ENCODE measurements around the gene DPP4. TPM values are rescaled to one million over a fixed set of nuclear protein-coding genes. Genes with fewer than 3 reads are reported as not detected.
A peak's percentile ranks its signal among the peaks of the same experiment; 100 is the strongest.

The DPP4 gene
- total and polyA plus RNA-seq, 8 donors, result 28.0 to 105 (median 44.1) TPM

DNA sequence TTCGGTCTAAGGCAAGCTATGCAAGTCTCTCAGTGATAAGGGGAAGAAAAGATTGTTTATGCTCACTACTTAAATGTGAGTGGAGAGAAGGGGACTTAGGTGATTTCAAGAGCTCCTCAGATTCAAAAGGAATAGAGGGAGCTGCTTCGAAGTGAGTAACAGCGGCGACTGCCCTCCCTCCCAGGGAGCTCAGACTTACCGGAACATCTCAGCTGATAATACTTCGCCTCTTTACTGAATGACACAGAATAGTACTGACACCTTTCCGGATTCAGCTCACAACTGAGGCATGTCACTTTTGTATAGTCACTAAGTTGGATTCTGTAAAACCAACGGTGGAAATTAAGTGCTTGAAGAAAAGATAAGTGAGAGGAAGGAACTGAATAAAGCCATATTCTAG is 55.5 kb downstream of the DPP4 start:
- no peaks in the 10 kb centered on the region for H3K36me3 ChIP-seq
- H3K9me3 ChIP-seq, result no peaks in the 10 kb centered on the region
- TF ChIP-seq CTCF (IDR thresholded peaks at IDR 0.05), result no peak
- ATAC-seq, result peak; percentile 83
- no peak overlapping the region for H3K4me3 ChIP-seq
- H3K27ac ChIP-seq, result no peak overlapping the region
- peak in 1 of 4 donors; percentile 25 for DNase-seq
- H3K4me1 ChIP-seq, result no peaks in the 10 kb centered on the region
- intact Hi-C loops (cut with DNase I), result no loop called here
- H3K27me3 ChIP-seq, result no peaks in the 10 kb centered on the region

DNA sequence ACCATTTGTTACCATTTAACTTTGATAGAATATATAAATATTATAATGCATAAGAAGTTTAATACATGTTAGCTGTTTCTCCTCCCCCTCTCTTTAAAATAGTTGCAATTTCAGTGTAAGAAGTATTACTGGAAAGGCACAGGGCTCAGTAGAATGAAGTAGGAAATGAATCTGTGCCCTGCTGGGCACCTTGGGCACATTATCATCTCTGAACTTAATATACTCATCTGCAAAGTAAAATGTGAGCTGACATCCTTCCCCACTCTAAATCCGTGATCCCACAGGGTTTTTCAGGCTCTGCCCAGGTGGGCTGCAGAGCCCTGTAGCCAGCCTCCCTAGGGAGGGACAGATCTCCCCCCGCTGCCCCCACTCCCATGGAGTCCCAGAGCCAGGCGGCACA is 56.8 kb downstream of the DPP4 start:
- Histone ChIP-seq H3K4me1 (peaks cover 0 to 7% of the 10 kb centered on the region in 2 donors), H3K36me3 (no peaks in the 10 kb centered on the region), H3K9me3 (no peaks in the 10 kb centered on the region), H3K27ac (no peak overlapping the region), H3K27me3 (no peaks in the 10 kb centered on the region), H3K4me3 (no peak overlapping the region)
- no peak for TF ChIP-seq CTCF (IDR thresholded peaks at IDR 0.05)
- DNase-seq, result no peak
- intact Hi-C loops (cut with DNase I), result no loop called here
- ATAC-seq, result no peak

DNA sequence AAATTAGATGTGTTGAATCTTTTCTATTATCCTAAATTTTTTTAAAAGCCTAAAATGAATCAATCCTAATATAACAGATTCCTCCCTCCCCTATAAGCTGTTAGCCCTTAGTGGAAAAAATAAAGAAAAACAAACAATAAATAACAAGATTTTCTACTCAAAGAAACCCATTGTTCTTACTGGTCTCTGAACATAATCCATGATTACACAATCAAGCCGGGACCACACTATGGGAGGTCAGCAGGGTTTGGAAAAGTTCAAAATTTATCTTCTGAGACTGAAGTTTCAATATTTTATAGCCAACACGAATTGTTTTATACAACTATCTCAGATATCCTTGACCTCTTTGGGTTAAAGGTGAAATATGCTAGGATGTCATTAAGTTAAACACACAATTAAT is 57.9 kb downstream of the DPP4 start:
- no peak for DNase-seq
- H3K36me3 ChIP-seq, result no peaks in the 10 kb centered on the region
- no peak overlapping the region for H3K4me3 ChIP-seq
- no peaks in the 10 kb centered on the region for H3K9me3 ChIP-seq
- ATAC-seq, result no peak
- peaks cover 0 to 7% of the 10 kb centered on the region in 2 donors for H3K4me1 ChIP-seq
- no peak overlapping the region for H3K27ac ChIP-seq
- TF ChIP-seq CTCF (IDR thresholded peaks at IDR 0.05), result no peak
- intact Hi-C loops (cut with DNase I), result no loop called here
- H3K27me3 ChIP-seq, result no peaks in the 10 kb centered on the region

- Histone ChIP-seq H3K4me1 (peaks cover 0 to 7% of the 10 kb centered on the region in 2 donors), H3K36me3 (no peaks in the 10 kb centered on the region), H3K4me3 (no peak overlapping the region), H3K27me3 (no peaks in the 10 kb centered on the region), H3K27ac (peak overlapping the region in 1 of 2 donors; percentile 48), H3K9me3 (no peaks in the 10 kb centered on the region)
- no peak for TF ChIP-seq CTCF (IDR thresholded peaks at IDR 0.05)
- DNase-seq (no peak), ATAC-seq (no peak)
- intact Hi-C loops (cut with DNase I), result loop anchor here in 1 of 2 donors (5.0 kb wide), 1 partner anchor 103 kb away; no protein-coding TSS in a partner anchor
Measured at GRCh38 chr2:162014751-162015150, 59.3 kb downstream of the DPP4 start.

GRCh38 chr2:162013514-162014475 is 60.2 kb downstream of the DPP4 start:
- no peak overlapping the region for H3K4me3 ChIP-seq
- no peak for TF ChIP-seq CTCF (IDR thresholded peaks at IDR 0.05)
- no peaks in the 10 kb centered on the region for H3K27me3 ChIP-seq
- H3K36me3 ChIP-seq, result no peaks in the 10 kb centered on the region
- DNase-seq, result no peak
- ATAC-seq, result peak; percentile 28
- peaks cover 0 to 7% of the 10 kb centered on the region in 2 donors for H3K4me1 ChIP-seq
- H3K27ac ChIP-seq, result peak overlapping the region; percentile 35 to 48
- intact Hi-C loops (cut with DNase I), result loop anchor here in 1 of 2 donors (5.0 kb wide), 1 partner anchor 104 kb away; no protein-coding TSS in a partner anchor
- H3K9me3 ChIP-seq, result no peaks in the 10 kb centered on the region

Data from left lung (tissue), 10 donors.